Left ventricle myocardium superior (tissue), 1 donor: ENCODE measurements around the gene BOD1. TPM values are rescaled to one million over a fixed set of nuclear protein-coding genes. Genes with fewer than 3 reads are reported as not detected.

Source experiments
- ATAC-seq: fragments of 200-7000 bp; cut with Tn5 transposase; one replicate; pipeline ENCODE4 v1.9.1; 2020; ENCODE audit warnings: mild to moderate bottlenecking, moderate library complexity
- DNase-seq: peaks from one replicate; pipeline ENCODE4 v3.0.0-alpha.2; 2020
- intact Hi-C: fragments of 100-400 bp; cut with micrococcal nuclease; formaldehyde crosslinking; loops from one replicate; pipeline ENCODE4 v1.11.0; 2022
- total RNA-seq: library from RNA; stranded (reverse); fragmentation: NEBNext Ultra II Directional; extraction: Animal tissue kit (Norgen Biotek cat#: 25700); gene quantifications from one replicate; pipeline ENCODE4 v1.2.1, GENCODE V29; 2021
- donor health status: DM: no; HTN: yes; CAD: no; lungs with severe emphysema.

BOD1 gene
- total RNA-seq, 1 donor from 2014 or later: 49.8 TPM

- DNase-seq (no peak), ATAC-seq (no peak)
- intact Hi-C loops: no loop called here
These were observed 53.2 kb downstream of the BOD1 start for GRCh38 chr5:173563246-173563645.

- DNase-seq (no peak), ATAC-seq (no peak)
- intact Hi-C loops: no loop called here
These were observed 54.0 kb downstream of the BOD1 start for GRCh38 chr5:173562451-173562850.
